Type B pancreatic cell (in vitro differentiated cells): Measurements from ENCODE around the gene PDIA6. TPM values are rescaled to one million over a fixed set of nuclear protein-coding genes. Genes with fewer than 3 reads are reported as not detected.
A peak's percentile ranks its signal among the peaks of the same experiment; 100 is the strongest.

Source experiments
- DNase-seq: peaks from one replicate; pipeline ENCODE4 v3.0.0; 2021; ENCODE audit warnings: mixed read lengths; ENCODE audit not compliant: unreplicated experiment; ENCODE audit errors: extremely low spot score
- H3K27ac Mint-ChIP-seq: 2 replicates; pipeline ENCODE4 v1.8.0; 2021; ENCODE audit warnings: mild to moderate bottlenecking, mixed read lengths
- H3K27me3 Mint-ChIP-seq: 2 replicates; pipeline ENCODE4 v1.8.0; 2021; ENCODE audit warnings: mixed read lengths
- H3K36me3 Mint-ChIP-seq: 2 replicates; pipeline ENCODE4 v1.8.0; 2021; ENCODE audit warnings: mixed read lengths
- H3K4me1 Mint-ChIP-seq: one replicate; pipeline ENCODE4 v1.8.0; 2021; ENCODE audit warnings: mixed read lengths; ENCODE audit not compliant: unreplicated experiment
- H3K4me3 Mint-ChIP-seq: 2 replicates; pipeline ENCODE4 v1.8.0; 2021; ENCODE audit warnings: mild to moderate bottlenecking, mixed read lengths
- H3K9me3 Mint-ChIP-seq: 2 replicates; pipeline ENCODE4 v1.8.0; 2021; ENCODE audit warnings: mixed read lengths
- CTCF ChIP-seq: fragments of 200-600 bp; sonication (generic); conservative IDR thresholded peaks from 2 replicates; pipeline ENCODE4 v1.5.0; 2021; ENCODE audit warnings: antibody characterized with exemption, mild to moderate bottlenecking
- total RNA-seq: library from RNA; stranded (reverse); gene quantifications from 2 replicates; pipeline ENCODE4 v1.2.1, GENCODE V29; 2021; ENCODE audit warnings: low replicate concordance

PDIA6 gene
- total RNA-seq, 1 donor from 2014 or later, result 281 TPM

GRCh38 chr2:10780491-10780820 lies 32.1 kb downstream of the PDIA6 start:
- no peak overlapping the region for H3K27ac Mint-ChIP-seq
- no peaks in the 10 kb centered on the region for H3K9me3 Mint-ChIP-seq
- H3K4me3 Mint-ChIP-seq, result no peak overlapping the region
- TF ChIP-seq CTCF, result no peak
- no peaks in the 10 kb centered on the region for H3K4me1 Mint-ChIP-seq
- H3K27me3 Mint-ChIP-seq, result no peaks in the 10 kb centered on the region
- H3K36me3 Mint-ChIP-seq, result peaks cover 27% of the 10 kb centered on the region
- no peak for DNase-seq

GRCh38 chr2:10779776-10780490 lies 32.7 kb downstream of the PDIA6 start:
- DNase-seq, result no peak
- H3K36me3 Mint-ChIP-seq, result peaks cover 24% of the 10 kb centered on the region
- TF ChIP-seq CTCF, result no peak
- no peak overlapping the region for H3K27ac Mint-ChIP-seq
- no peaks in the 10 kb centered on the region for H3K9me3 Mint-ChIP-seq
- H3K4me1 Mint-ChIP-seq, result peaks cover under 1% of the 10 kb centered on the region
- H3K4me3 Mint-ChIP-seq, result no peak overlapping the region
- no peaks in the 10 kb centered on the region for H3K27me3 Mint-ChIP-seq

GRCh38 chr2:10778724-10779115 lies 33.9 kb downstream of the PDIA6 start:
- no peak for DNase-seq
- H3K4me3 Mint-ChIP-seq, result no peak overlapping the region
- H3K27me3 Mint-ChIP-seq, result no peaks in the 10 kb centered on the region
- no peaks in the 10 kb centered on the region for H3K9me3 Mint-ChIP-seq
- H3K36me3 Mint-ChIP-seq, result peaks cover 17% of the 10 kb centered on the region
- no peak overlapping the region for H3K27ac Mint-ChIP-seq
- peaks cover 4% of the 10 kb centered on the region for H3K4me1 Mint-ChIP-seq
- TF ChIP-seq CTCF, result no peak

- peaks cover 11% of the 10 kb centered on the region for H3K36me3 Mint-ChIP-seq
- no peaks in the 10 kb centered on the region for H3K9me3 Mint-ChIP-seq
- no peaks in the 10 kb centered on the region for H3K27me3 Mint-ChIP-seq
- peaks cover 4% of the 10 kb centered on the region for H3K4me1 Mint-ChIP-seq
- TF ChIP-seq CTCF, result no peak
- no peak overlapping the region for H3K4me3 Mint-ChIP-seq
- H3K27ac Mint-ChIP-seq, result no peak overlapping the region
- no peak for DNase-seq
These were observed 34.5 kb downstream of the PDIA6 start for GRCh38 chr2:10777842-10778723.

GRCh38 chr2:10777111-10777841 lies 35.3 kb downstream of the PDIA6 start:
- no peaks in the 10 kb centered on the region for H3K9me3 Mint-ChIP-seq
- no peaks in the 10 kb centered on the region for H3K27me3 Mint-ChIP-seq
- H3K4me3 Mint-ChIP-seq, result peak overlapping the region; percentile 39
- TF ChIP-seq CTCF, result no peak
- no peak overlapping the region for H3K27ac Mint-ChIP-seq
- peaks cover 7% of the 10 kb centered on the region for H3K36me3 Mint-ChIP-seq
- peaks cover 4% of the 10 kb centered on the region for H3K4me1 Mint-ChIP-seq
- no peak for DNase-seq
